ENCODE data around the gene RIIAD1.

Gene RIIAD1

DNA sequence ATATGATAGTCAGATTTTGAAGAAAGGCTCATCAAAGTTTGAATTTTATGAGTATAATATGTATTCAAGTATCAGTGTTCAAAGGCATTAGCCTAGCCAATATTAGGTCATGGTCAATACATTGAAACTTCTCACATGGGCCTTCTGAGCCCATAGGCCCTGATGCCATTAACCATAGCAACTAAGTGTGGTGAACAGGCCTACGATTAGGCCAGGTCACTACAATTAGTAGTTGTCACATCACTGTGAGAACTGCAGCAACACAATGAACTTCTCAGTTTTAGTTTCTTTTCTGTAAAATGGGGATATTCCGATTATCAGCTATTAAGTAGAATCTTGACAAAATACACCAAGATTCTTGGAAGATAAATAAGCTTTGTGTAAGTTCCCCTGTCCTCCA, 34.8 kb upstream of the RIIAD1 start:
- TF ChIP-seq, protein P1, sequence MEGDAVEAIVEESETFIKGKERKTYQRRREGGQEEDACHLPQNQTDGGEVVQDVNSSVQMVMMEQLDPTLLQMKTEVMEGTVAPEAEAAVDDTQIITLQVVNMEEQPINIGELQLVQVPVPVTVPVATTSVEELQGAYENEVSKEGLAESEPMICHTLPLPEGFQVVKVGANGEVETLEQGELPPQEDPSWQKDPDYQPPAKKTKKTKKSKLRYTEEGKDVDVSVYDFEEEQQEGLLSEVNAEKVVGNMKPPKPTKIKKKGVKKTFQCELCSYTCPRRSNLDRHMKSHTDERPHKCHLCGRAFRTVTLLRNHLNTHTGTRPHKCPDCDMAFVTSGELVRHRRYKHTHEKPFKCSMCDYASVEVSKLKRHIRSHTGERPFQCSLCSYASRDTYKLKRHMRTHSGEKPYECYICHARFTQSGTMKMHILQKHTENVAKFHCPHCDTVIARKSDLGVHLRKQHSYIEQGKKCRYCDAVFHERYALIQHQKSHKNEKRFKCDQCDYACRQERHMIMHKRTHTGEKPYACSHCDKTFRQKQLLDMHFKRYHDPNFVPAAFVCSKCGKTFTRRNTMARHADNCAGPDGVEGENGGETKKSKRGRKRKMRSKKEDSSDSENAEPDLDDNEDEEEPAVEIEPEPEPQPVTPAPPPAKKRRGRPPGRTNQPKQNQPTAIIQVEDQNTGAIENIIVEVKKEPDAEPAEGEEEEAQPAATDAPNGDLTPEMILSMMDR (IDR thresholded peaks at IDR 0.05; ENCODE audit: borderline replicate concordance, control extremely low read depth, extremely low read depth, insufficient read depth, missing control alignments) = no peak
- DNase-seq (ENCODE audit: low spot score) = no peak
- in situ Hi-C loops (cut with MboI; ENCODE audit: low sequenced_read_pairs, unreplicated experiment) = no loop called here

DNA sequence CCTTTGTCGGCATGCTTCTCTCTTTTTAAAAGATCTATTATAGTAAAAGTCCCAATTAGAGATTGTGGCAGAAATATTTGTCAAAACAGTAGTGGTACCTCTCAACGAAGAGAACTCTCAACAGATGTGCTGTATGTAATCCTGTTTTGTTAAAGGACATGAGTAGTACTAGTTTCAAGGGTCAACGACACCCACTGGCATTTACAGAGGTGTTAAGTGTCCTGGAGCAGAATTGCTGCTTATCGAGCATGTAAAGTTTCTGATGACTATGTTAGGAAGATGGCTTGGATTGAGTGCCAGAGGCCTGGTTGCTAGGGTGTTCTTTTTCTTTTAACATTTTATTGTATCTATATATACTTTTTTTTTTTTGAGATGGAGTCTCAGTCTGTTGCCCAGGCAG, 31.8 kb upstream of the RIIAD1 start:
- in situ Hi-C loops (cut with MboI; ENCODE audit: low sequenced_read_pairs, unreplicated experiment) = no loop called here
- no peak for DNase-seq (ENCODE audit: low spot score)
- TF ChIP-seq, protein P1 (IDR thresholded peaks at IDR 0.05; ENCODE audit: borderline replicate concordance, control extremely low read depth, extremely low read depth, insufficient read depth, missing control alignments) = no peak

DNA sequence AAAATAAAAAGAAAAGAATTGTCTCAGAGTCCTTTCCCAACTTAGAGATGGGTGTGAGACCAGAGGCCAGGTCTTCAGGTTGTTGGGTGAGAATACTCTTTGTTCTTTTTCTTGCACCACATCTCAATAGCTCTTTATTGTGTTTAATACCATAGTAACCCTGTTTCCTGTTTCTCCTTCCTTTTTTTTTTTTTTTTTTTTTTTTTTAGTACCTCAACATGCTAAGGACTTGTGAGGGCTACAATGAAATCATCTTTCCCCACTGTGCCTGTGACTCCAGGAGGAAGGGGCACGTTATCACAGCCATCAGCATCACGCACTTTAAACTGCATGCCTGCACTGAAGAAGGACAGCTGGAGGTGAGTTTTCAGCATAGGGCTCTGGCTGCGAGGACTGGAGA, 29.1 kb upstream of the RIIAD1 start:
- no peak for DNase-seq (ENCODE audit: low spot score)
- in situ Hi-C loops (cut with MboI; ENCODE audit: low sequenced_read_pairs, unreplicated experiment) = no loop called here
- TF ChIP-seq, protein P1 (IDR thresholded peaks at IDR 0.05; ENCODE audit: borderline replicate concordance, control extremely low read depth, extremely low read depth, insufficient read depth, missing control alignments) = no peak

DNA sequence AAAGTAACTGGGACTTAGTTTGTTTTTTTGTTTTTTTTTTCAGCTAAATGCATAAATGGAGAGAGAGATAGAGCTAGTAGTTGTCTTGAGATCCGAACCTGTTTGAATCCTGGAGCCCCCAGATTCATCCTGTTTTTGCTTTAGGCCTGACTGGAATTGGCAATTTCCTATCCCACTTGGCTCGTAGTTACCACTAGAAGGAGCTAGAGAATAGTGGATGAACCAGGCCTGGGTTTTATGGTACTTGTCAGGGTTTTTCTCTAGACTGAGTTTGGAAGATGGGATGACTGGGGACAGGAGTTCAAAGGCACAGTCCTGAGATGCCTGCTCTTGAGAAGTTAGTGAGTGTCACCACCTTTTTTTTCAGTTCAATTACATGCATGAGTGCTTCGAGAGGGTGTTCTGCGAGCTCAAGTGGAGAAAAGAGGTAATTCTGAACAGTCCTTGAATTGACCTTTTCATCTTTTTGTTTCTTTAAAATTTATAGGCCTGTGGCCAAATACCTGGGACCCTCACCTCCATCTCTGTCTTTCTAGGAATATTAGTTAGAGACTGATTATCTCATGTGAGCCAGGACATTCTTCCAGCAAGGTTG, 28.2 kb upstream of the RIIAD1 start:
- TF ChIP-seq, protein P1 (IDR thresholded peaks at IDR 0.05; ENCODE audit: borderline replicate concordance, control extremely low read depth, extremely low read depth, insufficient read depth, missing control alignments) = peak; percentile 29
- no peak for DNase-seq (ENCODE audit: low spot score)
- in situ Hi-C loops (cut with MboI; ENCODE audit: low sequenced_read_pairs, unreplicated experiment) = no loop called here

DNA sequence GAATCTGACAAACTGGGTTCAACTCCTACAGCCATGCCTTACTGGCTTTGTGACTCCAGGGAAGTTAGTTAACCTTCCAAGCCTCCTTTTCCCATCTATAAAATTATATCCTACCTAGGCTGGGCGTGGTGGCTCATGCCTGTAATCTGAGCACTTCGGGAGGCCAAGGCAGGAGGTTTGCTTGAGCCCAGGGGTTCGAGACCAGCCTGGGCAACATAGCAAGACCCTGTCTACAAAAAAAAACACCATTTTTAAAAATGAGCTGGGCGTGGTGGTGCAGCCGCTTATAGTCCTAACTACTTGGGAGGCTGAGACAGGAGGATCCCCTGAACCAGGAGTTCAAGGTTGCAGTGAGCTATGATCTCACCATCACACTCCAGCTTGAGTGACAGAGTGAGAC, 19.8 kb upstream of the RIIAD1 start:
- in situ Hi-C loops (cut with MboI; ENCODE audit: low sequenced_read_pairs, unreplicated experiment) = no loop called here
- no peak for DNase-seq (ENCODE audit: low spot score)
- TF ChIP-seq, protein P1 (IDR thresholded peaks at IDR 0.05; ENCODE audit: borderline replicate concordance, control extremely low read depth, extremely low read depth, insufficient read depth, missing control alignments) = no peak

DNA sequence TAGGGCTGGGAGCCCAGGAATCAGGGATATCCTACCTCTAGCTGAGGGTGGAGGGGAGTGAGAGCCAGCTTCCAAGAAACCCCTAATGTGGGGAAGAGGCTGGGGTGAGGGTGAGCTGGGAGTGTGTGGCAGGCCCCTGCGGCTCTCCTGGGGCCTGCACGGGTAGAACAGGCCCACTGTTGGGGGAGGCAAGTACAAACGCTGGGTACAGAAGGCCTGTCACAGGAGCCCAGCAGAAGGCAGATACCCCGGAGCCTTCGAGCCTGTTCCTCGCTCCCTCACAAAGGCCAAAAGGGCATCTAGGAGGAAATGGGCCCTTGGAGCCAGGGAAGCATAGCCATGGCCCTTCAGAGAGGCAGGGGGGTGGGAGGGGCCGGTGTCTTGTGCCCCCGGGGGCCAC, 18.4 kb upstream of the RIIAD1 start:
- TF ChIP-seq, protein P1 (IDR thresholded peaks at IDR 0.05; ENCODE audit: borderline replicate concordance, control extremely low read depth, extremely low read depth, insufficient read depth, missing control alignments) = no peak
- in situ Hi-C loops (cut with MboI; ENCODE audit: low sequenced_read_pairs, unreplicated experiment) = no loop called here
- DNase-seq (ENCODE audit: low spot score) = no peak

Data from GM13976 (cell line).